GM21528 (cell line): ENCODE results near the gene EPHA6.
"Not testable (repeated sequence)": the region's sequence is repeated elsewhere in the genome, so short reads cannot be mapped to it uniquely, and the experiment has no call there.

ENCODE experiments used
- ATAC-seq: cut with Tn5 transposase; IDR thresholded peaks from one replicate; pipeline ENCODE4 v1.9.1; 2021; ENCODE audit warnings: mild to moderate bottlenecking, moderate library complexity; ENCODE audit not compliant: unreplicated experiment, low FRiP score

EPHA6 gene

DNA sequence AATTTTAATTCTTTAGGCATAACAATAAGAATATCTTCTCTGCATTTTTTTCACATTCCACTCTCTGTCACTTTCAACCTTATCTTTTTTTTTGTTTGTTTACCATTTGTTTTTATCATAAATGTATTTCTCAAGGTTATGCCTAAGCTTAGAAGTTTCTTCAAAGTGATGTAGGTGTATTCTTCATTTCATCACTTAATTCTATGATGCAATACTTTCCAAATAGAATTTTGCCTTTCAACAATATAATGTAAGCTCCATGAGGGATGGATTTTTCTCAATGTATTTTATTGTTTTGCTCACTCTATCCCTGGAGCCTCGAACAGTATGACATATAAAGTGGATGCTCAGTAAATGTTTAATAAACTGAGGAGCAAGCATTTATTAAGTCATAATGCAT lies 444.9 kb downstream of the EPHA6 start:
- no peak for ATAC-seq

DNA sequence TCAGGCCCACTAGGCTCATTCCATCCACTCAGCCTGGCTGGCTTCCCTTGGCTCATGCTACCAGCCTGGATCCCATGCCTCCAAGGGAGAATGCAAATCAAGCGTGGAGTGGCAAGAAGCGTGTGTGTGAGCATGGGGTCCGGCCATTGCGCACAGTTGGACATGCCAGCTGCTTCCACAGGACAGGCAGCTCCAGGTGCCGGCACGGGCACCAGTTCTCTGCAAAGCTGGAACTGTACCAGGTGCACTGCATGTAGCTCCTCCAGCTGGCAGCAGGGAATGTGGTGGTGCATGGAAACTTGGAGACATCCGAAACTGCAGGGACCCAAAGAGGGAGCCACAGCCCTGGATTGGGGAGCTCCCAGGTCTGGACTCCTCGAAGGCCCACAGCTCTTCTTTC lies 449.8 kb downstream of the EPHA6 start:
- no peak for ATAC-seq

DNA sequence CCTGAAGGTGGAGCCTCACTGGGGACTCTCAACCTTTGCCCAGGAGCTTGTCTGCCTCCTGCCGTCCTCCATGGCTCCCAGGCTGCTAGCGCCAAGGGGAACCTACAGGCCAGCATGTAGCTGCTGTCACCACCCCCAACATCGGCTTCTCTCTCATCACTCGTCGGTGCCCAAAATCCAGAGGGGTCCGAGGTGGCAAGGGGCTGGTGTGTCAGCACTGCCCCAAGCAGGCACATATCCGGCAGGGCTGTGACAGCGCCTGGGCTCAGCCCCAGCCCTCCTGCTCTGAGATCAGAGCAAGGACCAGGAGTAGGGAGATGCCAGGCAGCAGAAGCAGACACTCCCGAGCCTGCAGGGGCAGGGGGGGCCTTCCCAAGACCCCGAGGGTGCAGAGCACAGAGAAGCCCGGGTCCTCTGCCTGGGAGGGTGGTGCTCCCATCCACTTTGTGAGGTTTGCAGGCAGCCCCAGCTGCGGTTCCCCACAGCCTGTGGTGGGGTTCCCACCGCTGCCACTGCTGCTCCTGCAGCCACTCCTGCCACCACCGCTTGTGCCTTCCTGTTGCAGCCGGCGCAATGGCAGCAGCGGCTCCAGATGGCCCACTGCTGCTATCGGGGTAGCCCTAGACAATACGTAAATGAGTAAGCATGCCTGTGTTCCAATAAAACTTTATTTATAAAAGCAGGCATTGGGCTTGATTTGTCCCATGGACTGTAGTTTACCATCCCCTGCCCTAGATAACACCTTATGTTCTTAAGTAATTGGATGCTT lies 451.0 kb downstream of the EPHA6 start:
- no peak for ATAC-seq

DNA sequence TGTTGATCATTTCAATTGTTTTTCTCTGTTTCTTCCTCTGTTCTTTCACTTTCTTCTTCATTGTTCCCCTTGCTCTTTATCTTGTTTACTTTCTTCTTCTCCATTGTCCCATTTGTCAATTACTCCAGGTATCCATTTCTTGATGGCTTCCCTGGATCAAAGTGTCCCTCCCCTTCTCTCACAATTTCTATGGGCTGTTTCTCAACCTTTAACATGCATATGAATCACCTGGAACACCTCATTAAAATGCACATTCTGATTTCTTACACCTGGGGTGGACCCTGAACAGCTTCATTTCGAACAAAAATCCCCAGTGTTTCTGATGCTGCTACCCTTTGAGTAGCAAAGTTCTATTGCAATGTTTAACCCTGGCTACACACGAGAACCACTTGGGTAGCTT lies 454.8 kb downstream of the EPHA6 start:
- ATAC-seq = no peak

DNA sequence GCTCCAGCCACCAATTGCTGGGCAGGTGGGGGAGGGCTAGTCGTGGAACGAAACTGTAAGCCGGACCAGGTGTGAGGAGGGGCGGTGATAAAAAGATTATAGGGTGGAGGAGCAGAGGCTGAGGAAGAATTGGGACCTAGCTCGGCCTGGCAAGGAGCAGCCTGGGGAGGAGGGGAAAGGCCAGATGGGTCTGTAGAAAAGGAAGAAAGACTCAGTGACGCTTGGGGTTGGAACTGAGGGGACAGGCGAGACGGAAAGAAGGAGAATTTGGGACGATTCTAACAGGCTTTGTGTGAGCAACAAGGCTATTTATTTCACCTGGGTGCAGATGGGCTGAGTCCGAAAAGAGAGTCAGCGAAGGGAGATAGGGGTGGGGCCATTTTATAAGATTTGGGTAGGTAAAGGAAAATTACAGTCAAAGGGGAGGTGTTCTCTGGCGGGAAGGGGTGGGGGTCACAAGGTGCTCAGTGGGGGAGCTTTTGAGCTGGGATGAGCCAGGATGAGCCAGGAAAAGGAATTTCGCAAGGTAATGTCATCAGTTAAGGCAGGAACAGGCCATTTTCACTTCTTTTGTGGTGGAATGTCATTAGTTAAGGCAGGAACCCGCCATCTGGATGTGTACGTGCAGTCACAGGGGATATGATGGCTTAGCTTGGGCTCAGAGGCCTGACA lies 462.6 kb downstream of the EPHA6 start:
- ATAC-seq = not testable (repeated sequence)

DNA sequence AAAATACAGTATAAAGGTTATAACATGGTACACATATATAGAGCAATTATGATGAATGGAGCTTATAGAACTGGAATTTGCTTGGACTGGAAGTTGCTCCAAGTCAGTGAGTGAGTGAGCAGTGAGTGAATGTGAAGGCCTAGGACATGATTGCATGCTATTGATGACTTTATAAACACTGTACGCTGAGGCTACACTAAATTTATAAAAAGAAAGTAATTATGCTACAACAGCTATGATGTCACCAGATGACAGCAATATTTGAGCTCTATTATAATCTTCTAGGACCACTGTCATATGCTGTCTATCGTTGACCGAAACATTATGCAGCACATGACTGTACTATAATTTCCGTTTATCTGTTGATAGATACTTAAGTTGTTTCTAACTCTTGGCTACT lies 463.3 kb downstream of the EPHA6 start:
- ATAC-seq = no peak

DNA sequence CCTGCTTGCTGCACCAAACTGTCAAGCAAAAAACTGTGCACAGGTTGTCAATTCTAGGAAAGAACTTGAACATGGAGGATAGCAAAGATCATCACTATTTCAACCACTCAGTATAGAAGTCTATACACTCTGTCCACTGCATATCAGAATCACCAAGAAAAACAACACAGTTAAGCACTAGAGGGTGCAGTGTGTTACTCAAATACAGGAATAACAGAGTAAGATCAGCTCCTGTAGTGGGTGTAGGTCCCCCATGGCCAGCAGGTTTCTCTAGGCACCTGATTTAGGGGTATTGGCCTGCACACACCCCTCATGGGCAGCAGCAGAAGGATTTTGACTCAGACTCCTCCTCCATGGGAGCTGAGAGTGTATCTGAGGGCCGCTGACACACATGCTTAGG lies 464.1 kb downstream of the EPHA6 start:
- no peak for ATAC-seq

DNA sequence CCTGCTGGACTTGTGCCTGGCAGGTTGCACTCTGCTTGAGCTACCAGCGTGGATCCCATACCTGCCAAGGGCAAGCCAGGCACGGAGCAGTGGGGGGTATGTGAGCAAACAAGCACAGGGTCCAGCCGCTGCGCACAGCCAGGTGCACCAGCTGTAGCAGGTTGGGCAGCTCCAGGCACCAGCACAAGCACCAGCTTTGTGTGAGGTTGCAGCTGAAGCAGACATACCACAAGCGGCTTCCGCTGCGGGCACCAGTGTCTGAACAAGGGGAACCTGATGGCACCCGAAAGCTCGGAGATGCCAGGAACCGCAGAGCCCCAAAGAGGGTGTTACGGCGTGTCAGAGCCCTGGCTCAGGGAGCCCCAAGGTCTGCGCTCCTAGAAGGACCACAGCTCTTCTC lies 477.5 kb downstream of the EPHA6 start:
- ATAC-seq = no peak

DNA sequence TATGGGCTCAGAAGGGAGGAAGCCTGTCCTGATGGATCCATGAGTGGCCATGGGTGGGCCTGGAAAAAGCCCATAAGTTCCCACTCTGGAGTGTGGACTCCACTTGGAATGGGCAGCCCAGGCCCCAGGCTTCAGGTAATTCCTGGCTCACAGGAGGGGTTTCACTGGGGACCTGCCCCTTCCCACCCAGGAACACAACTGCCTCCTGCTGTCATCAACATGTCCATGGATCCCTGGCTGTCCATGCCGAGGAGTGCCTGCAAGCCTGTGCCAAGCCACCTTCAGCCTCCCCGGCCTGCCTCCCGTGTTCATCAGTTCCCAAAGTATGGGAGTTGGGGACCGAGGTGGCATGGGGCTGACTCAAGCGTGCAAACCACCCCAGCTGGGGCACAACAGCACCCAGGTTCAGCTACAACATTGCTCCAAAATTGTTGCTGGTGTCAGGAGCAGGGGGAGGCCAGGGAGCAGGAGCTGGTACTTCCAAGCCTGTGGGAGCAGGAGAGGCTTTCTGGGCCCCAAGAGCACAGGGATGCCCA lies 479.3 kb downstream of the EPHA6 start:
- ATAC-seq = no peak

DNA sequence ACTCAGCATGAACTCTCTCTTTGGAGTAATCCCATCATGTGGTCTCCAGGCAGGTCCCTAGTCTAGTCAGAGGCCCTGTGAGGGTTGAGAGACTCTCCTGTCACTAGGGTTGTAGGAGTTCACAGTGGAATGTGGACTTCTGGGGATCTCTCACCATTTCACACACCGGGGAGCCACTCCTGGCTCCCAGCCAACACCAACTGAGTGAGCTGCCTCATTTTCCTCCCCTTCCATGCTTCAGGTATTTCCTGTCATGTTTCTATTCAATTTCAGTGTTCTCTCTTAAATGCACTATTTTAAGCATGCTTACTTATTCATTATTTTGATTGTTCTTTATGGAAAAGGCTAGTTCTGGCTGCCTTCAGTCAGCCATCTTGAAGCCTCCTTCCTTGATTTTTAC lies 482.6 kb downstream of the EPHA6 start:
- ATAC-seq = no peak

DNA sequence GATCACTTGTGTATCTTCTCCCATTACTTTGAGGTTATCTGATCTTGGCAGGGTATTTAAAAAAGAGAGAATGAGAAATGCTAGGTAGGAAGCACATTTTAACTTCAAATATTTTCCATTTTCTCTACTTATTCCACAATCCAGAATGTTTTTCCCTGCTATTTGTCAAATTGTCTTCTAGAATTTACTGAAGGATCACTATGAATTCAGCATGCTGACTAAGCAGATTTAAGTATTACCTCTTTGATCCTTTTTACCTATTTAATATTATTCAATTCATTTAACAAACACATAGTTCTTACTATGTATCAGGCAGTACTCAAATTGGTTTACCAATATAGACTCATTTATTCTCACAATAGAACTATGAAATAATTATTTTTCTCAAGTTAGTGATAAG lies 486.7 kb downstream of the EPHA6 start:
- no peak for ATAC-seq

DNA sequence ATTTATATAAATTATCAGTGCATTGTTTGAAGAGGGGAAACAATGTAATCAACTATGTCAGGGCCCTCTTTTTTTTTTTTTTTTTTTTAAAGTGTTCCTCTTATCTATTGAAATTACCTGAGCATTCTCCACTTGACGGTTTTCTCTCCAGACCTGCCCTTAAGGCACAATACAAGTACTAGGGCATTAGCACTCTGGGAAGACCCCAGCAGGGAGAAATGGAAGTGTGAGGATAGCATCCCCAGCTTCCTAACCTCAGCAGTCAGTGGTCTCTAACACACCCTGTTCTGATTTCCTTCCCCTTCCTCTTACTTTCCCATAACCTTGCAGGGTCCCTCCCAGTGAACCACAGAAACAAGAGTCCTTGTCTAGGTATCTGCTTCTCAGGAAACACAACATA lies 491.8 kb downstream of the EPHA6 start:
- ATAC-seq = no peak

DNA sequence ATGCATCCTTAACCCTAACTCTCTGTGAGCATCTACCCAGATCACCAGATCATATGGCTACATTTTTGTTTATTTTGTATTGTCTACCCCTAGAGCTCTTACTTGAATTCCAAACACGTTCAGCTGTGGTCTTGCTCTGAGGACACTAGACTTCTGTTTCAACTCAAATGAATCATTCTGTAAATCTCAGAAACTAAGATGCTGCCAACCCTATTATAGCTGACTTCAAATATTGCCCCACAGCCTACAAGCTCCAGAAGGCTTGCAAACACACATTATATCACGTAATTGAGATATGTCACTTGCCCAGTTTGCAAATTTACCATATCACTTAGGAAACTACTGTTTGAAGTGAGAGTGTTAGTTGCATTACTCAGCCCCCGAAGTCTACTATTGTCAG lies 524.0 kb downstream of the EPHA6 start:
- no peak for ATAC-seq

DNA sequence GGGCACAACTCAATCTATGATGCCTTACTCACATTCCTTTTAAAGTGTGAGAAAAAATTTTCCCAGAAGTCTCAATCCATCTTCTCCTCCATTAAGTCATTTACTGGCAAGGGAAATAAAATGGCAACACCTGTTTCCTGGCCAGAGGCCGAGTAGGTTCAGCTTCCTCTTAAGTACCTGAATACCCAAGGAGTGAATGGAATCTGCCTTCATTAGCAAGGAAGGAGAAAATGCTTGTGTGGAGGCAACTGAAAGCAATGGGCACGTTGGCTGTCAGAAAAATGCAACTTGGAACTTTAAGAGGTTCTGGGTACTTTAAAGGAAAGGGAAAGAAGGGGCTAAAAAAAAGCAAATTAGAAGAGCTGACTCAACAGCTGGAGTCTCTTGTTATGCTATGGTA lies 526.5 kb downstream of the EPHA6 start:
- ATAC-seq = no peak

DNA sequence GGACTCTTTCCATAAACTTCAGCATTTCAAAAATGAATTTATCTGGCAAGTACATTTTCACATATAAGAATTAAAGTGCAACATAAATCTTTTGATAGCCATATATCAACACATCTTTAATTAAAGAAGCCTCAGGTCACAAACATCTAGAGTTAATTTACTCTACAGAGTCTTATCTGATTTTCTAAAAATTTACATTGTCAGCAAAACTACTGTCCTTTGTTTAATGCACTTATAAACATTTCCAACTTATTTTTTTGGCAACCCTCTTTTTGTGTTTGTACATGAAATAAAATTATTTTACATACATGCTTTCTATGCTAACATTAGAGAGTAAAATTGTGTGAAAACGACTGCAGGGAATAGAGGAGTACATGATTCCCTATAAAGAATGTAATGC lies 533.4 kb downstream of the EPHA6 start:
- no peak for ATAC-seq

DNA sequence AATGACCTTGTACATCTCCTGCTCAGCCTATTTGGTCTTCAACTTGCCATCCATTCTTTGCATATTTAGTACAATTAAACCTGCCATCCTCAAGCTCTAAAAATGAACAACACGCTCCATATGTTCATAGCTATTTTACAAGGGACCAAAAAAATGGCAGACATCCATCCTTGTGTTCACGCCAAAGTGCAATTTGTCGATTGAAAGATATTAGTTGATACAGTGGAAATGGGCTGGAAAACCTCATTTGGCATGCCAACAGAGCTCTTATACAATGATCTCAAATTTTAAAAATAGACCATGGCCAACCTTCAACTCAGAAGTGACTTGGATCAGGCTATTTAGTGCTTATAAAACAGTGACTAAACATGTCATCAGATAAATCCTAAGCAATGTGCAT lies 536.6 kb downstream of the EPHA6 start:
- no peak for ATAC-seq

DNA sequence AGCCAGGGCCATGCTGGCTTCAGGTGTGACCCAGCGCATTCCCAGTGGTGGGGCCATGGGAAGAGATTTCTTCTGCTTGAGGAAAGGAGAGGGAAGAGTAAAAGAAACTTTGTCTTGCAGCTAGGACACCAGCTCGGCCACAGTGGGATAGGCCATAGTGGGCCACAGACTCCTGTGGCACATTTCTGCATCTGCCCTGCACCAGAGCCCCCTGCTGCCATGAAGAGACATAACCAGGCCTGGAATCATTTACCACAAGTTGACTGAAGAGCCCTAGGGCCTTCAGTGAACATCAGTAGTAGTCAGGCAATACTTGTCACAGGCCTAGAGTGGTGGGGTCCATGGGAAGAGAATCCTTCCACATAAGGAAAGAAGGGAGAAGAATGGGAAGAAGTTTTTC lies 538.8 kb downstream of the EPHA6 start:
- no peak for ATAC-seq

DNA sequence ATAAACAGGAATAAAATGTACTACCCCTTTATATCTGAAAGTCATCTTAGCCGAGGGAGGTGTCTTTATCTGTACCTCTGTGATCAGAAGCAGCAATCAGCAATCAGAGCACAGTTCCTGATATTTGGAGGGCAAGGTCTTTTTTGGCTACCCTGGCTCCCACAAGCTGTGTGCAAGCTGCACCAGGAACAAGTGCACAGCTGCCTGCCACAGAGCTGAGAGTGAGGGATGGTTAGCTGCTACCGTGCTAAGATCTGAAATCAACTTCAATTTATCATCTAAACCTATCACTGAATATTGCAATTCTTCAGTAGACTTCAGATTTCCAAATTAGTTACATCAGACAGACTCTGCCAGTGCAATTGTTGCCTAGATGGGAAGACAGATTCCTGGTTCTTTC lies 545.6 kb downstream of the EPHA6 start:
- no peak for ATAC-seq

DNA sequence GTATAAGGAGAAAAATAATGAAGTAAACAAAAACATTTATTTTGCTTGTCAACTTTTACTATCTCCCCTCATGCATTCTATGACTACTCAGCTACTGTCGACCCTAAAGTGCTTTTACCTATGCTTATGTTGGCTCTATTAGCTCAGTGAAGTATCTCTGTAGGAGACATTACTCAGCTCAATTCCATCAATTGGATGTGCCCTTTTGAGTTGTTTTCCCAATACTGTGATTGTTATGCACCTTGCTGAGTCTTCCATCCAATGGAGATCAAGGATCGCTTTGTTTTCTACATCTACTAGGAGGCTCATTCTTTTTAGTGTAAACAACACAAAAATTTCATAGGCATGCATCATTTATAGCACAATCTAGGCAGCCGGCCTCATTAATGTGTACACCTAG lies 546.4 kb downstream of the EPHA6 start:
- no peak for ATAC-seq

DNA sequence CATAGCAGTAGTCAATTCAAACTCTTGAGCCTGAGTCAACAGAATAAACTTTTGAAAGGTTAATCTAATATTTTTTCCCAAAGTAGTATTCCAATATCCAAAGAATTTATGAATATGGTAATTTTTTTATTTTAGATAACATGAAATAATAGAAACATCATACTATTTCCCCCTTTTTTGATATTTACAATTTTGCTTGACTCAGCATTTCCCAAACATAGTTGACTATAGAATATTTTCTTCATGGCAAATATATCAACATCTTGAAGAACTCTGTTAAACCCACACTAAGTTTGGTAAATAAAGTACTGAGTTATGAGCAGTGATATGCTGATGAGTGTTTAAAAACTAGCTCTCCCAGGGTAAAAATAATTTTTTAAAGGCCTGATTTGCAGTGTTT lies 570.2 kb downstream of the EPHA6 start:
- ATAC-seq = no peak

DNA sequence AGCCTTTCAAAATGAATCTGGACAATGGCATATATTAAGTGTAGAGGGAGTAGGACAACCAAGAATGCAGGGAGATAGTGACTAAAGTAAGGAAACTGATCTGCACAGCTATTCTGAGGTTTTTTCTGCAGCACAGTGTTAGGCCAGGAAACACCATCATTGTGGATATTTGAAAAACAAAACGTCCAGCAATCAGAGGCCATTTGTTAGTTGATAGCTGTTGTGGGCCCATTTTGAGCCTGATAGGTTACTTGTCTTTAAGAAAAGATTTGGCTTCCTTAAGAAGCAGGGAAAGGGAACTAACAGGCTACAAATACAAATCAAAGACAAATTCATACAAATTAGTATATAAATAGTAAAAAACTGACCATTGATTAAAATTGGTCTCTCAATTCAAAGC lies 574.4 kb downstream of the EPHA6 start:
- ATAC-seq = no peak

DNA sequence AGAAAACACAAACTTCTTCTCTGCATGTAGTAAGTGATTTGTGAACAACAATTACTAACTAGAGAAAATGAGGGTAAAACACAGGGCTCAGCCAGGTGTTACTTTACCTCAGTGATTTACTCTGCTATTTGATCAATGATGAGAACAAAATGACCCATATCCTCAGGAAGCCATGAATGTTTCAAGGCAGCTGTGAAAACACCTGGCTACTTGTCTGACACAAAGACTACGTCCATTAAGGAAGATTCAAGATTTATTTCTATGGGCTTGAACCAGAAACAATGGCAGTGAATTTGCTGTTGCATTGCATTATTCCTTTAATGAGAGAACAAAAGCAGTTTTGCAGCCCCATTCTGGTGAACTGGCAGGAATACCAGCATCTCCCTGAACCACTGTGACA lies 575.5 kb downstream of the EPHA6 start:
- ATAC-seq = no peak
